ENCODE measurements around the gene PTGFRN.

- no peak for TF ChIP-seq KAT8 (IDR thresholded peaks at IDR 0.05; ENCODE audit: low read depth)
- TF ChIP-seq RCOR1 (IDR thresholded peaks at IDR 0.05; ENCODE audit: borderline replicate concordance in 1 of 2, low read depth in 2 of 2, low read length in 2 of 2), result no peak
- TF ChIP-seq, protein P1, sequence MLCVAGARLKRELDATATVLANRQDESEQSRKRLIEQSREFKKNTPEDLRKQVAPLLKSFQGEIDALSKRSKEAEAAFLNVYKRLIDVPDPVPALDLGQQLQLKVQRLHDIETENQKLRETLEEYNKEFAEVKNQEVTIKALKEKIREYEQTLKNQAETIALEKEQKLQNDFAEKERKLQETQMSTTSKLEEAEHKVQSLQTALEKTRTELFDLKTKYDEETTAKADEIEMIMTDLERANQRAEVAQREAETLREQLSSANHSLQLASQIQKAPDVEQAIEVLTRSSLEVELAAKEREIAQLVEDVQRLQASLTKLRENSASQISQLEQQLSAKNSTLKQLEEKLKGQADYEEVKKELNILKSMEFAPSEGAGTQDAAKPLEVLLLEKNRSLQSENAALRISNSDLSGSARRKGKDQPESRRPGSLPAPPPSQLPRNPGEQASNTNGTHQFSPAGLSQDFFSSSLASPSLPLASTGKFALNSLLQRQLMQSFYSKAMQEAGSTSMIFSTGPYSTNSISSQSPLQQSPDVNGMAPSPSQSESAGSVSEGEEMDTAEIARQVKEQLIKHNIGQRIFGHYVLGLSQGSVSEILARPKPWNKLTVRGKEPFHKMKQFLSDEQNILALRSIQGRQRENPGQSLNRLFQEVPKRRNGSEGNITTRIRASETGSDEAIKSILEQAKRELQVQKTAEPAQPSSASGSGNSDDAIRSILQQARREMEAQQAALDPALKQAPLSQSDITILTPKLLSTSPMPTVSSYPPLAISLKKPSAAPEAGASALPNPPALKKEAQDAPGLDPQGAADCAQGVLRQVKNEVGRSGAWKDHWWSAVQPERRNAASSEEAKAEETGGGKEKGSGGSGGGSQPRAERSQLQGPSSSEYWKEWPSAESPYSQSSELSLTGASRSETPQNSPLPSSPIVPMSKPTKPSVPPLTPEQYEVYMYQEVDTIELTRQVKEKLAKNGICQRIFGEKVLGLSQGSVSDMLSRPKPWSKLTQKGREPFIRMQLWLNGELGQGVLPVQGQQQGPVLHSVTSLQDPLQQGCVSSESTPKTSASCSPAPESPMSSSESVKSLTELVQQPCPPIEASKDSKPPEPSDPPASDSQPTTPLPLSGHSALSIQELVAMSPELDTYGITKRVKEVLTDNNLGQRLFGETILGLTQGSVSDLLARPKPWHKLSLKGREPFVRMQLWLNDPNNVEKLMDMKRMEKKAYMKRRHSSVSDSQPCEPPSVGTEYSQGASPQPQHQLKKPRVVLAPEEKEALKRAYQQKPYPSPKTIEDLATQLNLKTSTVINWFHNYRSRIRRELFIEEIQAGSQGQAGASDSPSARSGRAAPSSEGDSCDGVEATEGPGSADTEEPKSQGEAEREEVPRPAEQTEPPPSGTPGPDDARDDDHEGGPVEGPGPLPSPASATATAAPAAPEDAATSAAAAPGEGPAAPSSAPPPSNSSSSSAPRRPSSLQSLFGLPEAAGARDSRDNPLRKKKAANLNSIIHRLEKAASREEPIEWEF (CRISPR knock-in tag; IDR thresholded peaks at IDR 0.05), result no peak
- TF ChIP-seq U2AF1 (optimal IDR thresholded peaks at IDR 0.05; ENCODE audit: low read depth, low read length), result no peak
- TF ChIP-seq MAZ (CRISPR knock-in tag; conservative IDR thresholded peaks at IDR 0.05 in 1 of 2, IDR thresholded peaks at IDR 0.05 in 1 of 2), result no peak
- TF ChIP-seq ZC3H11A (IDR thresholded peaks at IDR 0.05; ENCODE audit: low read depth, low read length), result no peak
- TF ChIP-seq U2AF2 (optimal IDR thresholded peaks at IDR 0.05; ENCODE audit: low read depth, low read length), result no peak
- no peak for TF ChIP-seq EZH2 (IDR thresholded peaks at IDR 0.05; ENCODE audit: borderline replicate concordance, low read depth, low read length)
- no peak for TF ChIP-seq ZNF41 (CRISPR knock-in tag; conservative IDR thresholded peaks at IDR 0.05)
- TF ChIP-seq NR1H2 (CRISPR knock-in tag; IDR thresholded peaks at IDR 0.05), result no peak
- TF ChIP-seq NBN (IDR thresholded peaks at IDR 0.05; ENCODE audit: low read depth), result no peak
These were observed 40.9 kb downstream of the PTGFRN start for GRCh38 chr1:116950517-116951199.
